Cardiac muscle cell (in vitro differentiated cells and primary cell): Measurements from ENCODE around the gene CHRNA3. TPM values are rescaled to one million over a fixed set of nuclear protein-coding genes. Genes with fewer than 3 reads are reported as not detected.

ENCODE experiments used
- DNase-seq, 2 donors: peaks; one replicate each; pipeline versions ENCODE4 v3.0.0 to v3.0.0-alpha.2; 2010 to 2017; ENCODE audit warnings: low read depth in 1 of 2, low spot score in 1 of 2
- H3K27ac ChIP-seq: fragments of 200-600 bp; sonication (generic); 2 replicates; pipeline ENCODE4 v1.5.1; 2016
- H3K27me3 ChIP-seq: fragments of 200-600 bp; sonication (generic); 2 replicates; pipeline ENCODE4 v1.6.0; 2016; ENCODE audit warnings: control low read depth
- H3K36me3 ChIP-seq: fragments of 200-600 bp; sonication (generic); 2 replicates; pipeline ENCODE4 v1.5.1; 2016; ENCODE audit warnings: control low read depth
- H3K4me1 ChIP-seq: fragments of 200-600 bp; sonication (generic); 2 replicates; pipeline ENCODE4 v1.8.1; 2017; ENCODE audit warnings: low read depth, mild to moderate bottlenecking, mixed run types
- H3K4me3 ChIP-seq: fragments of 200-600 bp; sonication (generic); 2 replicates; pipeline ENCODE4 v1.5.1; 2016; ENCODE audit warnings: mild to moderate bottlenecking
- H3K9me3 ChIP-seq: fragments of 200-600 bp; sonication (generic); 2 replicates; pipeline ENCODE4 v1.5.1; 2017; ENCODE audit warnings: low read depth, mild to moderate bottlenecking, control low read depth
- CTCF ChIP-seq: IDR thresholded peaks from 2 replicates; pipeline ENCODE4 v1.5.1; 2012; ENCODE audit warnings: low read depth, mild to moderate bottlenecking, low read length
- polyA plus RNA-seq: library from polyadenylated mRNA; unstranded; fragments of >200 nt; fragmentation: Nextera tagmentation; extraction: Ambion mirVana; gene quantifications from 2 replicates; pipeline ENCODE4 v1.2.1, GENCODE V29; 2016
- total RNA-seq: library from RNA; depleted of rRNA; stranded (reverse); fragments of >200 nt; gene quantifications from 2 replicates; pipeline ENCODE4 v1.2.3, GENCODE V29; 2016

The CHRNA3 gene
- total and polyA plus RNA-seq, 2 experiments from 2014 or later: 1.7 to 2.9 TPM

- no peaks in the 10 kb centered on the region for H3K27me3 ChIP-seq
- DNase-seq: no peak
These were observed 15.6 kb upstream of the CHRNA3 start for GRCh38 chr15:78636378-78636859.

GRCh38 chr15:78635346-78635745 is 14.6 kb upstream of the CHRNA3 start:
- Histone ChIP-seq H3K27ac (no peak overlapping the region), H3K4me3 (no peak overlapping the region), H3K27me3 (no peaks in the 10 kb centered on the region), H3K9me3 (no peaks in the 10 kb centered on the region), H3K36me3 (no peaks in the 10 kb centered on the region), H3K4me1 (peaks cover 5% of the 10 kb centered on the region)
- no peak for TF ChIP-seq CTCF
- DNase-seq: no peak

More at GRCh38 chr15:78636378-78636859, 15.6 kb upstream of the CHRNA3 start:
- no peaks in the 10 kb centered on the region for H3K9me3 ChIP-seq
- no peak overlapping the region for H3K4me3 ChIP-seq
- H3K27ac ChIP-seq: no peak overlapping the region
- no peaks in the 10 kb centered on the region for H3K36me3 ChIP-seq
- TF ChIP-seq CTCF: no peak
- peaks cover 5% of the 10 kb centered on the region for H3K4me1 ChIP-seq

GRCh38 chr15:78634210-78635145 is 13.7 kb upstream of the CHRNA3 start:
- Histone ChIP-seq H3K4me1 (peaks cover 5% of the 10 kb centered on the region), H3K4me3 (no peak overlapping the region), H3K36me3 (no peaks in the 10 kb centered on the region), H3K9me3 (no peaks in the 10 kb centered on the region), H3K27me3 (no peaks in the 10 kb centered on the region), H3K27ac (no peak overlapping the region)
- no peak for DNase-seq
- TF ChIP-seq CTCF: no peak

- no peak overlapping the region for H3K4me3 ChIP-seq
- no peak for TF ChIP-seq CTCF
- H3K36me3 ChIP-seq: no peaks in the 10 kb centered on the region
- no peaks in the 10 kb centered on the region for H3K27me3 ChIP-seq
- no peak overlapping the region for H3K27ac ChIP-seq
- H3K9me3 ChIP-seq: no peaks in the 10 kb centered on the region
- no peaks in the 10 kb centered on the region for H3K4me1 ChIP-seq
- DNase-seq: no peak
These were observed 12.6 kb upstream of the CHRNA3 start for GRCh38 chr15:78633348-78633747.

- Histone ChIP-seq H3K4me3 (no peak overlapping the region), H3K27me3 (no peaks in the 10 kb centered on the region), H3K27ac (no peak overlapping the region), H3K9me3 (no peaks in the 10 kb centered on the region), H3K36me3 (no peaks in the 10 kb centered on the region), H3K4me1 (no peaks in the 10 kb centered on the region)
- no peak for DNase-seq
- TF ChIP-seq CTCF: no peak
These were observed 10.3 kb upstream of the CHRNA3 start for GRCh38 chr15:78630886-78631633.
